GM19023 (cell line): ENCODE results near the gene TRAPPC11.
"Not testable (repeated sequence)": the region's sequence is repeated elsewhere in the genome, so short reads cannot be mapped to it uniquely, and the experiment has no call there.

ENCODE experiments used
- ATAC-seq: cut with Tn5 transposase; IDR thresholded peaks from one replicate; pipeline ENCODE4 v1.9.1; 2021; ENCODE audit warnings: mild to moderate bottlenecking, moderate library complexity; ENCODE audit not compliant: unreplicated experiment

TRAPPC11 gene

GRCh38 chr4:183659029-183659871 lies at the start of gene TRAPPC11, which contains the start of gene RWDD4:
TRAPPC11 (plus strand) TSS chr4:183659293; CDS start chr4:183663868, 4,575 bp downstream.
RWDD4 (minus strand) TSS chr4:183659185; CDS start chr4:183658952, 233 bp downstream.
- peak; percentile 99 for ATAC-seq

- no peak for ATAC-seq
Observed at GRCh38 chr4:183610033-183610432, 49.1 kb upstream of the TRAPPC11 start.

- ATAC-seq, result no peak
Observed at GRCh38 chr4:183610613-183611012, 48.5 kb upstream of the TRAPPC11 start.

GRCh38 chr4:183611210-183611830 lies 47.8 kb upstream of the TRAPPC11 start:
- no peak for ATAC-seq

- ATAC-seq, result no peak
Observed at GRCh38 chr4:183612329-183613250, 46.5 kb upstream of the TRAPPC11 start.

- no peak for ATAC-seq
Observed at GRCh38 chr4:183617075-183617474, 42.0 kb upstream of the TRAPPC11 start.

GRCh38 chr4:183618681-183619080 lies 40.4 kb upstream of the TRAPPC11 start:
- no peak for ATAC-seq

GRCh38 chr4:183620421-183620820 lies 38.7 kb upstream of the TRAPPC11 start:
- ATAC-seq, result no peak

GRCh38 chr4:183621875-183622274 lies 37.2 kb upstream of the TRAPPC11 start:
- no peak for ATAC-seq

- ATAC-seq, result no peak
Observed at GRCh38 chr4:183624548-183624947, 34.5 kb upstream of the TRAPPC11 start.

GRCh38 chr4:183626168-183626567 lies 32.9 kb upstream of the TRAPPC11 start:
- no peak for ATAC-seq

- not testable (repeated sequence) for ATAC-seq
Observed at GRCh38 chr4:183627286-183627685, 31.8 kb upstream of the TRAPPC11 start.

GRCh38 chr4:183627979-183628588 lies 31.0 kb upstream of the TRAPPC11 start:
- ATAC-seq, result no peak

GRCh38 chr4:183631577-183632198 lies 27.4 kb upstream of the TRAPPC11 start:
- no peak for ATAC-seq

GRCh38 chr4:183632689-183633088 lies 26.4 kb upstream of the TRAPPC11 start:
- ATAC-seq, result no peak

- no peak for ATAC-seq
Observed at GRCh38 chr4:183633476-183634400, 25.4 kb upstream of the TRAPPC11 start.

- no peak for ATAC-seq
Observed at GRCh38 chr4:183635321-183635720, 23.8 kb upstream of the TRAPPC11 start.

- no peak for ATAC-seq
Observed at GRCh38 chr4:183635741-183636140, 23.4 kb upstream of the TRAPPC11 start.

- ATAC-seq, result no peak
Observed at GRCh38 chr4:183636503-183636902, 22.6 kb upstream of the TRAPPC11 start.
